Caco-2 (cell line): ENCODE measurements around the gene GREB1. TPM values are rescaled to one million over a fixed set of nuclear protein-coding genes. Genes with fewer than 3 reads are reported as not detected.

Source experiments
- BruUV-seq: library from RNA; stranded (reverse); fragments of 400-500 nt; replicated peaks from 2 replicates; lab custom pipeline; 2021; lab: Mats Ljungman, UMichigan
- CTCF ChIA-PET: fragments of 300-600 bp; sonication (Branson Sonifier 250); formaldehyde crosslinking; loops from one replicate; lab custom pipeline; 2022; ENCODE audit warnings: antibody characterized with exemption; lab: Charles Lee
- POLR2A ChIA-PET: fragments of 300-600 bp; sonication (Branson Sonifier 250); formaldehyde crosslinking; loops from one replicate; lab custom pipeline; 2022; ENCODE audit warnings: antibody characterized with exemption; lab: Charles Lee
- DNase-seq, 2 experiments: peaks; one replicate each; pipeline versions ENCODE4 v3.0.0 to v3.0.0-alpha.2; 2020 to 2022
- H3K27me3 ChIP-seq: replicated peaks from 2 replicates; pipeline ENCODE4 v1.6.0; 2011; ENCODE audit warnings: low read length; ENCODE audit not compliant: control insufficient read depth, insufficient read depth
- H3K36me3 ChIP-seq: 2 replicates; pipeline ENCODE4 v1.5.1; 2011; ENCODE audit warnings: low read length; ENCODE audit not compliant: control insufficient read depth, insufficient read depth
- H3K4me1 ChIP-seq: fragments of 250-450 bp; sonication (Bioruptor Pico); 2 replicates; pipeline ENCODE4 v1.5.1; 2020; ENCODE audit warnings: mild to moderate bottlenecking
- H3K4me3 ChIP-seq: 2 replicates; pipeline ENCODE4 v1.5.1; 2011; ENCODE audit warnings: low read depth, mild to moderate bottlenecking, control low read depth, low read length
- H3K9me3 ChIP-seq: fragments of 250-450 bp; sonication (Bioruptor Pico); 2 replicates; pipeline ENCODE4 v1.5.1; 2020; ENCODE audit warnings: mild to moderate bottlenecking, moderate library complexity
- H3K27ac Mint-ChIP-seq: one replicate; pipeline ENCODE4 v1.8.0; 2022; ENCODE audit warnings: mixed read lengths; ENCODE audit not compliant: unreplicated experiment
- H3K27me3 Mint-ChIP-seq: one replicate; pipeline ENCODE4 v1.8.0; 2022; ENCODE audit warnings: mixed read lengths; ENCODE audit not compliant: insufficient read depth, unreplicated experiment
- H3K36me3 Mint-ChIP-seq: one replicate; pipeline ENCODE4 v1.8.0; 2022; ENCODE audit warnings: mild to moderate bottlenecking, mixed read lengths; ENCODE audit not compliant: insufficient read depth, unreplicated experiment
- H3K4me1 Mint-ChIP-seq: one replicate; pipeline ENCODE4 v1.8.0; 2022; ENCODE audit warnings: low read depth, mixed read lengths; ENCODE audit not compliant: unreplicated experiment
- H3K4me3 Mint-ChIP-seq: one replicate; pipeline ENCODE4 v1.8.0; 2022; ENCODE audit warnings: mild to moderate bottlenecking, moderate library complexity, mixed read lengths; ENCODE audit not compliant: unreplicated experiment
- H3K9me3 Mint-ChIP-seq: one replicate; pipeline ENCODE4 v1.8.0; 2022; ENCODE audit warnings: mixed read lengths; ENCODE audit not compliant: unreplicated experiment
- intact Hi-C: fragments of 100-400 bp; cut with micrococcal nuclease; formaldehyde crosslinking; loops from one replicate; pipeline ENCODE4 v1.10.0; 2022; ENCODE audit not compliant: unreplicated experiment
- total RNA-seq: library from RNA; stranded (reverse); gene quantifications from 2 replicates; pipeline ENCODE4 v1.2.3, GENCODE V29; 2022
- TF ChIP-seq, protein P1 (sequence below), 2 experiments: fragments of 200-600 bp in 1 of 2; IDR thresholded peaks; 1 replicate in 1 of 2; 2 replicates in 1 of 2; pipeline versions ENCODE4 v1.5.1 to v1.8.0; 2011 to 2022; ENCODE audit warnings: antibody characterized with exemption in 1 of 2, control low read depth in 1 of 2, inconsistent platforms in 1 of 2, low read depth in 1 of 2, low read length in 1 of 2, mild to moderate bottlenecking in 1 of 2, moderate library complexity in 1 of 2; ENCODE audit not compliant: insufficient read depth in 1 of 2, severe bottlenecking in 1 of 2, unreplicated experiment in 1 of 2

The GREB1 gene
- total RNA-seq, 1 experiment from 2014 or later, result 2.4 TPM

DNA sequence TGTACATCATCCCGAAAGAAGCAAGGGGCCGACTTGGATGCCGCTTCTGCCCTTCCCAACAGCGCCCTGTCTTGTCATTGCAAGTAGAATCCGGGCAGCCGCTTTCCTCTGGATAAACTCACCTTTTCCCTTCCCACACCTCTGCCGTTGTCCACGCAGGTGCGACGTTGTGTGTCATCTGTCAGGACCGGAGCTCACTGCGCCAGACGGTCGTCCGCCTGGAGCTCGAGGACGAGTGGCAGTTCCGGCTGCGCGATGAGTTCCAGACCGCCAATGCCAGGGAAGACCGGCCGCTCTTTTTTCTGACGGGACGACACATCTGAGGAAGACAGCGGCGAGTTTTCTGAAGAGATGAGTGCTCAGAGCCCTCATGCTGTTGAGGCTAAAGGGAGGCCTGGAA, 106.3 kb downstream of the GREB1 start:
- Mint-ChIP-seq H3K9me3 (no peaks in the 10 kb centered on the region), H3K4me1 (no peaks in the 10 kb centered on the region), H3K4me3 (no peak overlapping the region), H3K27ac (no peak overlapping the region), H3K36me3 (peaks cover 5% of the 10 kb centered on the region), H3K27me3 (peaks cover 19% of the 10 kb centered on the region)
- POLR2A ChIA-PET, result no interaction called here
- intact Hi-C loops, result no loop called here
- Histone ChIP-seq H3K4me3 (no peak overlapping the region), H3K36me3 (no peaks in the 10 kb centered on the region), H3K27me3 (no peaks in the 10 kb centered on the region; the same call in 1 of the 2 replicates), H3K4me1 (no peaks in the 10 kb centered on the region), H3K9me3 (0 out of 2 replicates have a peak, but pooled peaks cover 4% of the 10 kb centered on the region)
- TF ChIP-seq, protein P1, sequence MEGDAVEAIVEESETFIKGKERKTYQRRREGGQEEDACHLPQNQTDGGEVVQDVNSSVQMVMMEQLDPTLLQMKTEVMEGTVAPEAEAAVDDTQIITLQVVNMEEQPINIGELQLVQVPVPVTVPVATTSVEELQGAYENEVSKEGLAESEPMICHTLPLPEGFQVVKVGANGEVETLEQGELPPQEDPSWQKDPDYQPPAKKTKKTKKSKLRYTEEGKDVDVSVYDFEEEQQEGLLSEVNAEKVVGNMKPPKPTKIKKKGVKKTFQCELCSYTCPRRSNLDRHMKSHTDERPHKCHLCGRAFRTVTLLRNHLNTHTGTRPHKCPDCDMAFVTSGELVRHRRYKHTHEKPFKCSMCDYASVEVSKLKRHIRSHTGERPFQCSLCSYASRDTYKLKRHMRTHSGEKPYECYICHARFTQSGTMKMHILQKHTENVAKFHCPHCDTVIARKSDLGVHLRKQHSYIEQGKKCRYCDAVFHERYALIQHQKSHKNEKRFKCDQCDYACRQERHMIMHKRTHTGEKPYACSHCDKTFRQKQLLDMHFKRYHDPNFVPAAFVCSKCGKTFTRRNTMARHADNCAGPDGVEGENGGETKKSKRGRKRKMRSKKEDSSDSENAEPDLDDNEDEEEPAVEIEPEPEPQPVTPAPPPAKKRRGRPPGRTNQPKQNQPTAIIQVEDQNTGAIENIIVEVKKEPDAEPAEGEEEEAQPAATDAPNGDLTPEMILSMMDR (IDR thresholded peaks at IDR 0.05; ENCODE audit: insufficient read depth in 1 of 2, low read depth in 1 of 2, low read length in 1 of 2, severe bottlenecking in 1 of 2, unreplicated experiment in 1 of 2), result no peak
- BruUV-seq, result no TSS peak
- DNase-seq, result no peak
- CTCF ChIA-PET, result no interaction called here

DNA sequence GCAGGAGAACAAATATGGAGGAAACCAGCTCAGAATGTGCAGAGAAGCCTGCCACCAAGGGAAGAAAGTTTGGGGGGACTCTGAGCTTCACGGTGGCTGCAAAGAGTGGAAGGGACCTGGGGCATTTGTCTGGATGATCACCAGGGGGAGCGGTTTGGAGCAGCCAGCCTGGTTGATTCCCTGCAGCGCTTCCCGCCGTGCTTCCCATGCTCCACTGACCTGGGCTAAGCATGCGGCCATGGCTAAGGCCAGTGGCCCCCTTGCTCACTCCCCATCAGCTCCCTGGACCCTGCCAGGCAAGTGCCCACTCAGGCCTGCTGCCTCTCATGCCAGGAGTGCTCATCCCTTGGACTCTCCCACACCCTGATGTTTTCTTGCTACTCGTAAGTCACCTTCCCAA, 109.1 kb downstream of the GREB1 start:
- Histone ChIP-seq H3K4me3 (no peak overlapping the region), H3K4me1 (no peaks in the 10 kb centered on the region), H3K27me3 (no peaks in the 10 kb centered on the region; the same call in none of the 2 replicates), H3K36me3 (no peaks in the 10 kb centered on the region), H3K9me3 (peaks cover 9% of the 10 kb centered on the region; the same call in 1 of the 2 replicates)
- intact Hi-C loops, result loop anchor here (1.0 kb wide), 1 partner anchor 39 kb away; no protein-coding TSS in a partner anchor
- H3K9me3 Mint-ChIP-seq, result no peaks in the 10 kb centered on the region
- CTCF ChIA-PET, result no interaction called here
- POLR2A ChIA-PET, result no interaction called here
- TF ChIP-seq, protein P1 (IDR thresholded peaks at IDR 0.05; ENCODE audit: insufficient read depth in 1 of 2, low read depth in 1 of 2, low read length in 1 of 2, severe bottlenecking in 1 of 2, unreplicated experiment in 1 of 2), result no peak
- DNase-seq, result no peak
- no peaks in the 10 kb centered on the region for H3K4me1 Mint-ChIP-seq
- peaks cover 16% of the 10 kb centered on the region for H3K27me3 Mint-ChIP-seq
- H3K36me3 Mint-ChIP-seq, result no peaks in the 10 kb centered on the region
- H3K27ac Mint-ChIP-seq, result no peak overlapping the region
- BruUV-seq, result no TSS peak
- H3K4me3 Mint-ChIP-seq, result no peak overlapping the region

DNA sequence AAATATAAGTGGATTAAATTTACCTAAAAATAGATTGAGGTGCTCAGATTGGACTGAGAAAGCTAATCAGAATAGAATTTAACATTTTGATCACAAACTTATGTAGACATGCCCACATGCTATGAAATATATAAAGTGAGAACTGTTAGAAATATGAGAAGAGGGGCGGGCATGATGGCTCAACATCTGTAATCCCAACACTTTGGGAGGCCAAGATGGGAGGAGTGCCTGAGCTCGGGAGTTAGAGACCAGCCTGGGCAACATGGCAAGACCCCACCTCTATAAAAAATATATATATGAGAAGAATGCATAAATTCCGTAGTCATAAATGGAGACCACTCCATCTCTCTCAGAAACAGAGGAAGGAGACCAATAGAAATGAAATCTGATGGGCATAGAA, 110.4 kb downstream of the GREB1 start:
- H3K4me3 Mint-ChIP-seq, result no peak overlapping the region
- TF ChIP-seq, protein P1 (IDR thresholded peaks at IDR 0.05; ENCODE audit: insufficient read depth in 1 of 2, low read depth in 1 of 2, low read length in 1 of 2, severe bottlenecking in 1 of 2, unreplicated experiment in 1 of 2), result no peak
- no TSS peak for BruUV-seq
- ChIA-PET POLR2A (no interaction called here), CTCF (no interaction called here)
- no peak overlapping the region for H3K27ac Mint-ChIP-seq
- H3K27me3 ChIP-seq, result no peaks in the 10 kb centered on the region; the same call in none of the 2 replicates
- DNase-seq, result no peak
- H3K4me3 ChIP-seq, result no peak overlapping the region
- H3K27me3 Mint-ChIP-seq, result peaks cover 16% of the 10 kb centered on the region
- no peaks in the 10 kb centered on the region for H3K36me3 Mint-ChIP-seq
- no peaks in the 10 kb centered on the region for H3K4me1 Mint-ChIP-seq
- intact Hi-C loops, result no loop called here
- H3K4me1 ChIP-seq, result no peaks in the 10 kb centered on the region
- peaks cover 9% of the 10 kb centered on the region; the same call in 1 of the 2 replicates for H3K9me3 ChIP-seq
- no peaks in the 10 kb centered on the region for H3K36me3 ChIP-seq
- H3K9me3 Mint-ChIP-seq, result no peaks in the 10 kb centered on the region
